ENCODE measurements around the gene SLC9B2. TPM values are rescaled to one million over a fixed set of nuclear protein-coding genes. Genes with fewer than 3 reads are reported as not detected.

Gene SLC9B2
- total RNA-seq, 4 donors from 2014 or later = 12.9 to 34.0 (median 19.0) TPM

DNA sequence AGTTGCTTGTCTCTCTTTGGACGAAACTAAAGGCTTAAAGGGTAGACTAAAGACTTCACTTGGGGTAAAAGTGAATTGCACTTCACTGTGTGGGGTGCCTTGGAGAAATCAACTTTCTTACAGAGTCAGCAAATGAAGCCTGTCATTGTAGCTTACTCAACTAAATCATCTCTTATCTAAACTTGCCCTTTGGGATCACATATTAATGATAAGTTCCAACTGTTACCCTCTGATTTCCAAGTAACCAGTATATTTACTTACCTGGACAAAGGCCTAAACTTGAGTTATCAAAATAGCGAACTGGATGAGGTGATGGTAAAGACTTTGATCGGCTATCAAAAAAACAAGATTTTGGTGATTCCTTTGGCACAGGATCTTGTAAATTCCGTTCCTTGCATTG, 32.0 kb upstream of the SLC9B2 start:
- Histone ChIP-seq H3K27me3 (no peaks in the 10 kb centered on the region), H3K4me1 (no peaks in the 10 kb centered on the region), H3K36me3 (no peaks in the 10 kb centered on the region), H3K4me3 (no peak overlapping the region), H3K9me3 (no peaks in the 10 kb centered on the region), H3K27ac (replicated peaks in 1 of 4) (no peak overlapping the region)
- WGBS = 95% methylated on average over 4 of the region's 4 CpGs
- intact Hi-C loops (cut with DNase I) = no loop called here
- no peak for DNase-seq (ENCODE audit: extremely low spot score)
- TF ChIP-seq POLR2AphosphoS5 (IDR thresholded peaks at IDR 0.05) = no peak
- TF ChIP-seq EP300 (IDR thresholded peaks at IDR 0.05) = no peak
- TF ChIP-seq, protein P1, sequence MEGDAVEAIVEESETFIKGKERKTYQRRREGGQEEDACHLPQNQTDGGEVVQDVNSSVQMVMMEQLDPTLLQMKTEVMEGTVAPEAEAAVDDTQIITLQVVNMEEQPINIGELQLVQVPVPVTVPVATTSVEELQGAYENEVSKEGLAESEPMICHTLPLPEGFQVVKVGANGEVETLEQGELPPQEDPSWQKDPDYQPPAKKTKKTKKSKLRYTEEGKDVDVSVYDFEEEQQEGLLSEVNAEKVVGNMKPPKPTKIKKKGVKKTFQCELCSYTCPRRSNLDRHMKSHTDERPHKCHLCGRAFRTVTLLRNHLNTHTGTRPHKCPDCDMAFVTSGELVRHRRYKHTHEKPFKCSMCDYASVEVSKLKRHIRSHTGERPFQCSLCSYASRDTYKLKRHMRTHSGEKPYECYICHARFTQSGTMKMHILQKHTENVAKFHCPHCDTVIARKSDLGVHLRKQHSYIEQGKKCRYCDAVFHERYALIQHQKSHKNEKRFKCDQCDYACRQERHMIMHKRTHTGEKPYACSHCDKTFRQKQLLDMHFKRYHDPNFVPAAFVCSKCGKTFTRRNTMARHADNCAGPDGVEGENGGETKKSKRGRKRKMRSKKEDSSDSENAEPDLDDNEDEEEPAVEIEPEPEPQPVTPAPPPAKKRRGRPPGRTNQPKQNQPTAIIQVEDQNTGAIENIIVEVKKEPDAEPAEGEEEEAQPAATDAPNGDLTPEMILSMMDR (IDR thresholded peaks at IDR 0.05) = no peak
- TF ChIP-seq POLR2A (IDR thresholded peaks at IDR 0.05; ENCODE audit: low read depth) = no peak

- Histone ChIP-seq H3K27ac (replicated peaks in 1 of 4) (no peak overlapping the region), H3K4me3 (no peak overlapping the region), H3K36me3 (no peaks in the 10 kb centered on the region), H3K9me3 (no peaks in the 10 kb centered on the region), H3K27me3 (no peaks in the 10 kb centered on the region), H3K4me1 (no peaks in the 10 kb centered on the region)
- 89% methylated on average over 2 of the region's 2 CpGs for WGBS
- DNase-seq (ENCODE audit: extremely low spot score) = no peak
- intact Hi-C loops (cut with DNase I) = no loop called here
- TF ChIP-seq EP300 (IDR thresholded peaks at IDR 0.05) = no peak
- no peak for TF ChIP-seq POLR2A (IDR thresholded peaks at IDR 0.05; ENCODE audit: low read depth)
- no peak for TF ChIP-seq POLR2AphosphoS5 (IDR thresholded peaks at IDR 0.05)
- TF ChIP-seq, protein P1 (IDR thresholded peaks at IDR 0.05) = no peak
These were observed 29.2 kb upstream of the SLC9B2 start for GRCh38 chr4:103105558-103106356.

DNA sequence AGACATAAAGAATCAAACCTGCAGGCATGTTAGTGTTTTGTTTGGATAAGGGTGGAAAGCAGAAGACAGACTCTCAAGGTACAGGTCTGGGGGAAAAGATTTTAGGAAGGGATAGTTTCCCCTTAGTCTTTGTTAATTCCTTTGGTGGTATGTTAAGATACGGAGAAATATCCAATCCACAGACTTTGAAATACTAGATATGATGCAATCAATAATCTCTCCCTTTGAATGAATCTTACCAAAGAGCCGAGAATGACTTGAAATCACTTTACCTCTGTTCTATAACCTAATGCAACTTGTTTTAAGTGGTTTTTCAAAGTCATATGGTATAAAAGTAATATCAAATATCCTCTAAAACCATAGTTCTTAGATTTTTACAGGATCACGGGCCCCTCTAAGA, 28.3 kb upstream of the SLC9B2 start:
- 96% methylated on average over 3 of the region's 3 CpGs for WGBS
- TF ChIP-seq, protein P1 (IDR thresholded peaks at IDR 0.05) = no peak
- no peak for TF ChIP-seq POLR2A (IDR thresholded peaks at IDR 0.05; ENCODE audit: low read depth)
- TF ChIP-seq EP300 (IDR thresholded peaks at IDR 0.05) = no peak
- TF ChIP-seq POLR2AphosphoS5 (IDR thresholded peaks at IDR 0.05) = no peak
- Histone ChIP-seq H3K4me1 (peaks cover 0 to 2% (median under 1%) of the 10 kb centered on the region in 4 donors), H3K9me3 (no peaks in the 10 kb centered on the region), H3K4me3 (no peak overlapping the region), H3K27me3 (no peaks in the 10 kb centered on the region), H3K36me3 (no peaks in the 10 kb centered on the region), H3K27ac (replicated peaks in 1 of 4) (no peak overlapping the region)
- intact Hi-C loops (cut with DNase I) = loop anchor here (5.0 kb wide), 1 partner anchor 58 kb away; no protein-coding TSS in a partner anchor
- no peak for DNase-seq (ENCODE audit: extremely low spot score)

- no peaks in the 10 kb centered on the region for H3K27me3 ChIP-seq
- H3K4me1 ChIP-seq = peaks cover 11 to 35% (median 31%) of the 10 kb centered on the region in 4 donors
- intact Hi-C loops (cut with DNase I) = loop anchor here (5.0 kb wide), 1 partner anchor 53 kb away; no protein-coding TSS in a partner anchor
- H3K27ac ChIP-seq (replicated peaks in 1 of 4) = no peak overlapping the region
- H3K4me3 ChIP-seq = no peak overlapping the region
- TF ChIP-seq EP300 (IDR thresholded peaks at IDR 0.05) = no peak
- TF ChIP-seq, protein P1 (IDR thresholded peaks at IDR 0.05) = no peak
- TF ChIP-seq POLR2AphosphoS5 (IDR thresholded peaks at IDR 0.05) = no peak
- no peak for TF ChIP-seq POLR2A (IDR thresholded peaks at IDR 0.05; ENCODE audit: low read depth)
- H3K9me3 ChIP-seq = no peaks in the 10 kb centered on the region
- WGBS = 67% methylated on average over 5 of the region's 5 CpGs
- DNase-seq (ENCODE audit: extremely low spot score) = no peak
- H3K36me3 ChIP-seq = no peaks in the 10 kb centered on the region
These were observed 24.1 kb upstream of the SLC9B2 start for GRCh38 chr4:103100691-103101090.
